HG03095 (cell line): Measurements from ENCODE around the gene IFT25.

ENCODE experiments used
- ATAC-seq: cut with Tn5 transposase; IDR thresholded peaks from one replicate; pipeline ENCODE4 v1.9.1; 2021; ENCODE audit warnings: moderate library complexity; ENCODE audit not compliant: unreplicated experiment

Gene IFT25

DNA sequence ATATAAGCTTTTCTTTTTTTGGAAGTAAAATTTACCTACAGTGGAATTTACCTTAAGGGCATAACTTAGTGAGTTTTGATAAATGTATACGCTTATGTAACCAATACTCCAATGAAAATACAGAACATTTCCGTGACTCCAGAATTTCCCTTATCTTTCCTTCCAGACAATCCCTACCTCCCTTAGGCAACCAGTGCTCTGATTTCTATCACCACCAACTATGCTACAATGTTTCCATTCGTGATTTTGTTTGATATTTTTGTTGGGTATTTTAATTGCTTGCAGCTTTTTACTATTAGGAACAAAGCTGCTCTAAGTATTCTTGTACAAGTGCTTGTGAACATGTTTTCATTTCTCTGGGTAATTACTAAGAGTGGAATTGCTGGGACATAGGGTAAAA is 14.6 kb downstream of the IFT25 start:
- ATAC-seq, result no peak

DNA sequence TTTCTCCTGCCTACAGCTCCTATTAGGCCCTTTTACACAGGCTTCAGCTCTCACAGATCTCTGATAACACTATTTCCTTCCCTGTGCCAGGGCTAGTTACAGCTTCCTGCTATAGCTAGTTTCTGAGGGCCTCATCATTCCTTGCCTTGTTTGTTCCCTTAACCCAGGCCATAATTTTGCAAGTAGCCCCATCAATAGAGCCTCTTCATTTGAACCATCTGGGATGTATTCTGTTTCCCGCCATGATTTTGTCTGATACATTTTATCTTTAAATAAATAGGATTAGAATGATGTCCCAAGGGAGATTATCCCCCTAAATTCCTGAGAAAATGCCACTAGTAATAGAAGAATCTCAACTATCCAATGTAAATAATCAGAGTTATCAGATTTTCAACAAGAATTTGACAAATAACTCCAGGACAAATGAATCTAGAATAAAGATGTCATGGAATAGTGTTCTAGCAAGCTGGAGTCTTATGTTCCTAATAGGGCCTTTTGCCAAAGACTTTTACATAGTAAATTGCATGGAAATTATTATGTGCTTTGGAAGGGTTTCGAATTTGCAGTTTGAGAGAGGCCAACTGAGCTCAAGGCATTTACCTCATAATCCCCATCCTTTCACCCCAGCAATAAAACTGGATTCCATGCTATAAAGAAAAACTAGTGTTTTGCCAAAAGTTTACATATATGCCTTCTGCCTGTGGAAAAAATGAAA is 16.1 kb downstream of the IFT25 start:
- ATAC-seq, result no peak

DNA sequence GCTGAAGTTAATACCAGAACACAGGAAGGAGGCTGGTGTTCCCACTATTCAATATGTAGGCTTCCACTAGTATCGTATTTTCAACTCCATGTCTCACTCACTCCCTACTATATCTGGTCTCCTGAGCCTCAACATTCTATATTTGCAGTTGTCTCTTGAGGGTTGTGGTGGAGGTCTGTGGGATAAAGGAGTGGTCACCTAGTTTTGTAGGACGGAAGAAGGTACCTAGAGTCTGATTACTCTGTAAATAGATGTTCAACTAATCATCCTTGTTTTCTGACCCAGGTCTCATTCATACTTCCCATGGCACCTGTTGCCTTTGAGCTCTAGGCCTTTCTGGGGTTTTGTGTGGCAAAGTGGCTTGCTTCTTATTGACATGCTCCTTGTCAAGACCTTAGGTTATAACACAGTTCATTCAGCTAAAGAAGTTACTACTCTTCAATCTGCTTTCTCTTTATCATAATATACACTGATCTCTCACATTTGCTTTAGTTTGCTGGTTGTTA is 18.1 kb downstream of the IFT25 start:
- ATAC-seq, result no peak

DNA sequence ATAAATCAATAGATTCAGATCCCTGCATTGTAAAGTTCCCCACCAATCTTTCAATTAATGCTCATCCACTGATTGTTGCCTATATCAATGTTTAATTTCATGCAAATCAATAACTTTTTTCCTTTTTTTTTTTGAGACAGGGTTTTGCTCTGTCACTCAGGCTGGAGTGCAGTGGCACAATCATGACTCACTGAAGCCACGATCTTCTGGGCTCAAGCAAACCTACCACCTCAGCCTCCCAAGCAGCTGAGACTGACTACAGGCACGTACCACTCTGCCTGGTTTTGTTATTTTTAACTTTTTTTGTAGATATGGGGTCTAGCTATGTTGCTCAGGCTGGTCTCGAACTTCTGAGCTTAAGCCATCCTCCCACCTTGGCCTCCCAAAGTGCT is 25.8 kb downstream of the IFT25 start:
- ATAC-seq, result no peak

DNA sequence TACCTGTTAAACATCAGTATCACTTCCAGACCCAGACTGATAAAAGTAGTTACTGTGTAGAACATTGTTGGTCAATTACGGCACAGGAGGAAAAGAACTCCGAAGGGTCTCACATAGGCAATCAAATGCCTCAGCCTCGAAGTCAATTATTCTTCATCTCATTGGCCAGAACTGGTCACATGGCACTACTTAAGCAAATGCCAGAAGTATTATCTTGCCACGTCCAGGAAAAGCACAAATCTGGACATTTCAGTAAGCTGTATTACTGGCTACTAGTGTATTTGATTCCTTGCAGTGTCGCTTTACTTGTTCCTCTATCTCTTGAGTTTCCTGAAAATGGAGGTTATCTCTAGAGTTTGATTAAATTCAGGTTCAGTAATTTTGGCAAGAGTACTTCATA is 27.2 kb downstream of the IFT25 start:
- ATAC-seq, result no peak

DNA sequence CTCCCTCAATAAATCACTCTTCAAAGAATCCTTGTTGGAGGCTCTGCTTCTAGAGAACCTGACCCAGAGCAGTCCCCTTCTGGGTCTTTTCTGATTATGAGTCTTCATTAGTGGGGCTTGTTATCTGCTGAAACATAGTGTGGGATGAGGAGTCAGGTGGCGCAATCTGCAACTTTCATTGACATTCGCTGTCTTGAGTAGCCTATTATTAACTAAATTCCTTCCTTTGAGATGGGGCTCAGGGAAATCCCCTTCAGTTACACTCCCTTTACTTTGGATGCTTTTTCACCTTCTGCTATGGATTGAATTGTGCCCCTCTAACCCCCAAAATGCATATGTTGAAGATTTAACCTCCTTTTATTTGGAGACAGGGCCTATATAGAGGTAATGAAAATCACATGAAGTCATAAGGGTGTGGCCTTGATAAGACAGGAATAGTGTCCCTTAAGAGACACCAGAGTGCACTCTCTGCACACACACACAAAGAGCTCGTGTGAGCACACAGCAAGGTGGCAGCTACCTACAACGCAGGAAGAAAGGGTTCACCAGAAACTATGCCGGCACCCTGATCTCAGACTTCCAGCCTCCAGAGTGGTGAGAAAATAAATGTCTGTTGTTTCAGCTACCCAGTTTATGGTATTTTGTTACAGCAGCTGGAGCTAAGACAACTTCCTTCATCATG is 32.0 kb downstream of the IFT25 start:
- ATAC-seq, result no peak

DNA sequence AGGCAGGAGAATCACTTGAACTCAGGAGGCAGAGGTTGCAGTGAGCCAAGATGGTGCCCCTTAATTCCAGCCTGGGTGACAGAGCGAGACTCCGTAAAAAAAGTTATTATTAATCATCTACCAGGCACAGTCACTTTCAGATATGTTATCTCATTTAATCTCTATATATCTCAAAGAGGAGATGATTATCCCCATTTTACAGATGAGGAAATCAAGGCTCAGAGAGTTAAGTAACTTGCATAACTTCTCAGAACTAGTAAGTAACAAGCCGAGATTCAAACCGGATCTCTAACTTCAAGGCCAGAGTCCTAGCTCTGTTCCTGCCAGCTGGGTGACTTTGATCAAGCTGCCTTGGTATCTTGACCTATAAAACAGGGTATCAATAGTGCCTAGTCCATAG is 34.1 kb downstream of the IFT25 start:
- ATAC-seq, result no peak

DNA sequence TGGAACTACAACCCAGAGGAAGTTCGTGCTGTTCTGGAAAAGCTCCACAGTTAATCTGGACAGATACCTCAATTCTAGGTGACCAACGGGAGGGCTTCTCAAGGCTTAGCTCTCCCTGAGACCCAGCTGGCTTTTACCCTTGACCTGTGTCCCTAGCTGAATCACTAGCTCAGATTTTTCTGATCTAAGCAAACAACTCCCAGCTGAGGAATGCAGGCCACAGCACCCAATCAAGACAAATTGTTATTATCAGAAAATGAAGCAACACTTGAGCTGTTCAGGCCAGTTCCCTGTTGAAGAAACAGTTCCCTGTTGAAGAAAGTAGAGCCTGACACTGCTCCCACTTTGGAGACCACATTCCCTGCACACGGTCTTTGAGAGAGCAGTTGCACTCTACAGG is 35.6 kb downstream of the IFT25 start:
- no peak for ATAC-seq

DNA sequence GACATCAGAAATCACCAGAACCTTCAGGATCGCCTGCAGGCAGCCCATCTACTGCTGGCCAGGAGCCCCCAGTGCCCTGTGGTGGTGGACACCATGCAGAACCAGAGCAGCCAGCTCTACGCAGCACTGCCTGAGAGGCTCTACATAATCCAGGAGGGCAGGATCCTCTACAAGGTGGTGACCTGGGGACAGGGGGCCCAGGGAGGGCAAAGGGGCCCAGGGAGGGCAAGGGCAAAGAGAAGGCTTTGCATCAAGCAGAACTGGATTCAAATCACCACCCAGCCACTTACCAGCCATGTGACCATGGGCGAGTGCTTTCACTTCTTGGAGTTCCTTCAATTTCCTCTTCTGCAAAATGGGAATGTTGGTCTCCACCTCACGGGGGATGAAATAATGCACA is 39.4 kb downstream of the IFT25 start:
- ATAC-seq, result no peak

DNA sequence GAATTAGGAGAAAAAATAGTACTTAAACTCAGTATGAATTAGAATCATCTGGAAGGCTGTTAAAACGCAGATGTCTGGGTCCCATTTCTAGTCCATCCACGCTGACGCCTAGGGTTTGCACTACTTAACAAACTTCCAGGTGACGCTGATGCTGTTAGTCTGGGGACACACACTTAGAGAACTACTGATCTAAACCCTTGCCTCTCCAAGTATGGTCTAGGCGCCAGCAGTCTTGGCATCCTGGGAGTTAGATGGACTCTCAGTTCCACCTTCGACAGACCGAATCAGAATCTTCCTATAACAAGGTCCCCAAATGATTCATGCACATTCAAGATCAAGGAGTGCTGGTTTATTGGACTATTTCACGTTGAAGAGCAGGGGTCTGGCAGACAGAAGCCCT is 40.0 kb downstream of the IFT25 start:
- ATAC-seq, result no peak

DNA sequence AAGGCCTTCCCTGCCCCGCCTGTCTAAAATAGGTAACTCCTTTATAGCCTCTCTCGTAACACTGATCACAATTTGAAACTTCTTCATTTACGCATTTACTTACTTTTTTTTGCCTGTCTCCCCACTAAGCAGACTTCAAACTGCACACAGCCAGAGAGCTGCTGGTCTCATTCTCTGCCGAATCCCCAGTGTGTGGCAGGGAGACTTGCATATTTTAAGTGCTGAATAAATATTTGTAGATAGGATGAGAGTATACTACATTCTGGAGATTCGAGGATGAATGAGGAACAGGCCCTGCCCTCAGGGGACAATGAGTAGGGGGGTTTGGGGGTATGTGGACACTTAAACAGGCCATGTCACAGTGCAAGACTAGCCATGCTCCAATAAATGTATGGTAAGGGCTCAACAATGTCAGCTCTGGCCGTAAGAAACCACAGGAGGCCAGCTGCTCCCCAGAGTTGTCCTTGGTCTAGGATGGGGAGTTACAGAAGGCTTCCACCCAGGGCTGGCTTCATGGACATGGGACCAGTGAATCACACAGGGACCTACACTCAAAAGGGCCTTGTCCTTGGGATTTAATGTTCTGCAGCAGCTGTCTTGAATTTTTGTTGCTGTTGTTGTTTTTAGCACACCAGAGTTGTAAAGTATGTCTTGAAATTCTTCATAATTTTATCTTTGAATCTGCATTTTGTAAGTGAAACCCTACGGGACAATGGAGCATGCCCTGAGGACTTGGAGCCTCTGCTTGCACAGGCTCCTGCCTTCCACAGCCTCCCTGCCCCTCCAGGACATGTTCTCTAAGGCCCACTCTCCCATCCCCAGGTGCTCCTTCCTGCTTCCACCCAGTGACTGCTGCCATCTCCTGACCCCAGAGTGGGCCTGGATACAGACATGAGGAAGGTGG is 43.0 kb downstream of the IFT25 start:
- ATAC-seq, result no peak

DNA sequence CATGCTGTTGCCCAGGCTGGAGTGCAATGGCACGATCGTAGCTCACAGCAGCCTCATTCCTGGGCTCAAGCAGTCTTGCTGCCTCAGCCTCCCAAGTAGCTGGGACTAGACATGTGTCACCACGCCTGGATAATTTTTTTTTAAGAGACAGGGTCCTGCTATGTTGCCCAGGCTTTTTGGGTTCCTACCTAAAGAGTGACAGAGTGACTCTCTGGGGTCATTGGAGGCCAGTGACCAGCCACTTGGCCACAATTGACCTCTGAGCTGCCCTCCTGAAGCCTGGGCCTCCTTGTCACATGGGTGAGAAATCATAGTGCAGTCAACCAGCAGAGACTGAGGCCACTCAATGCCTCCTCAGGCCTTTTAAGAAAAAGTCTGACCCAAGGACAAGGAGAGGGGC is 45.8 kb downstream of the IFT25 start:
- no peak for ATAC-seq

DNA sequence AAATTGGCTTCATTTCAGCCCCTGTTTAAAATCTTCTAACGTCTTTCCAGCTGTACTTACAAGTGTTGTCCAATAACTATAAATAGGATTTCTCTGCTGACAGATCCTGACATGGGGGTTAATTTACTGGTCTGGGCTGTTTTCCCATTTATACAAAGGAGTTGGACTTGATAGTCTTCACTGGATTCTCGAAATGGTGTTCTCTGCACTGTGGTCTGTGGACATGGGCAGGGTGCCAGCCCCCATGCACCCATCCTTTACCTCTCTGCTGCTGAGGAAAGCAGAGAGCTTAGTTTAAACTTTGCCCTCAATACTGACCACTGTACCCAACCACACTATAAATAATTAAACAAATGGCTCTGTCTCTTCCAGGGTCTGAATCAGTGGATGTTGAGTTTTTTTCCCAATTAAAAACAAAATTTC is 46.3 kb downstream of the IFT25 start:
- no peak for ATAC-seq

DNA sequence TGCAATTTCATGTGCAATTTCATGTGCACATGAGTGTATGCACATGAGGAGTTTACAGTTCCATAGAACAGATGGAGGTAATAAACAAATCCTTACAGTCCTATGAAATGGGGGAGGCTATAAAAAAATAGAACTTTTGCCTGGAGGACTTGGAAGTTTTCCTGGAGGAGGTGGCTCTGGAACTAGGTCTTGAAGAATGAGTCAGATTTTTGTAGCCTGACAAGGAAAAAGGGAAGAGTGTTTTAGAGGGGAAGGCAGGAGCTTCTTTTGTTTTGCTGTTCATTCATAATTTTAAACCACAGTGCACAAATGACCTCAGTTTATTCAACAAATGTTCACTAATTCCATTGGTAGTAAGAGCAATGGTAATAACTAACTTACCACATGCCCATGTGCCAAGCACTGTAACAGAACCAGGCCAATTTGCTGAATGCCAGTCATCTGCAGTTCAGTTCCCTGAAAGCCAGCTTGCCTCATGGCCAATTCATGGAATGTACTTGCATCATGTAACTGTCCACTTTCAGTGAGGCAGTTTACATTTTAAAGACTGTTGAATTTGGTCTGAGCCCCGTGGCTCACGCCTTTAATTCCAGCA is 48.8 kb downstream of the IFT25 start:
- ATAC-seq, result no peak

DNA sequence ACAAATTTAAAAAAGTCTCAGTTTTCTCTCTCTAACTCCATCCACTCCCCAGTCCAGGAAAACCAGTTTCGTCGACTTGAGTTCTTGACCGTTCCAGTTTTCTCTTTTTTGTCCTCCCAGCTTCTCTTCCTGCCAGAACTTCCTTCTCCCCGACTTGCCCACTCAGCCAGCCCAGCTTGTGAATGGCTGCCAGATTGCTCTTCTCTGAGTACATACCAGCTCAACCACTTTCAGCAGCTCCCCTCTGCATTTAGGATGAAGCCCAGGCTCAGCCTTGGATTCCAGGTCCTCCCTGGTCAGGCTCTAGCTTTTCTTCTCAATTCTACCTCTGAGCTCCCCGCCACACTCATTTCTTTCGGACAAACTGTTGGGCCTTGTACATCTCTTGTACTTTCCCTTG is 50.1 kb downstream of the IFT25 start:
- no peak for ATAC-seq

DNA sequence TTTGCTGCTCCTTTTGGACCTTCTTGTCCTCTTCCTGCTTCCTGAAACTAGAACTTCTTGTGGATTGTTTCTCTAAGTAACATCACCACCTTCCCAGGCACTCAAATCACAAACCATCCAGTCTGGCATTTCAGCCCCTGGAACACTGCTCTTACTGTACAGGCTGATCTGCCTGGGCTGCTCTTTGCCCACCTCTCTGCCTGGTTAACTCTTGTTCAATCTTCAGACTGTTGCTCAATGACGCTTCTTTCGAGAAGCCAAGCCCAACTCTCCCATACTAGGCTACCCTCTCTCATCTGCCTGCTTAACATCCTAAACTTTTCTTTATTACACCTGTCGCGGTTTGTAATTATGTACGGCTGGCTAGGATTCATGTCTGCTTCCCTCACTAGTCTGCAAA is 50.9 kb downstream of the IFT25 start:
- no peak for ATAC-seq

DNA sequence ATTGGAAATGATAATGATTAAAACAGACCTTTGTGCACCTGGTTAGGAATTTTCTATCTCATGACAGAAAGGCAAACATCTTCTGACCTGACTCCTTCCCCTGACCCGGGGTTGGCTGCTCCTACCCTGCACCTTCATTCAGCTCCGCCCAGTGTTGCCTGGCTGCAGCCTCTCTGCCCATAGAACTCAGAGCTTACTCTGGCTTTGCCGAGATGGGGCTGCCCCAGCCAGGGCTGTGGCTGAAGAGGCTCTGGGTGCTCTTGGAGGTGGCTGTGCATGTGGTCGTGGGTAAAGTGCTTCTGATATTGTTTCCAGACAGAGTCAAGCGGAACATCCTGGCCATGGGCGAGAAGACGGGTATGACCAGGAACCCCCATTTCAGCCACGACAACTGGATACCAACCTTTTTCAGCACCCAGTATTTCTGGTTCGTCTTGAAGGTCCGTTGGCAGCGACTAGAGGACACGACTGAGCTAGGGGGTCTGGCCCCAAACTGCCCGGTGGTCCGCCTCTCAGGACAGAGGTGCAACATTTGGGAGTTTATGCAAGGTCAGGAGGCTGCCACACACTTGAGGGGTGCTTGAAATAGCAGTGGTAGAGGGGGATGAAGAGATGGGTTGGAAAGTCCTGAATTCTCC is 51.4 kb downstream of the IFT25 start, which contains the start of gene DIO1:
TSS of gene DIO1 (plus strand) at position 189 of the 638 bp plus-strand sequence. CDS start at position 213, 24 bp downstream.
- ATAC-seq, result no peak

DNA sequence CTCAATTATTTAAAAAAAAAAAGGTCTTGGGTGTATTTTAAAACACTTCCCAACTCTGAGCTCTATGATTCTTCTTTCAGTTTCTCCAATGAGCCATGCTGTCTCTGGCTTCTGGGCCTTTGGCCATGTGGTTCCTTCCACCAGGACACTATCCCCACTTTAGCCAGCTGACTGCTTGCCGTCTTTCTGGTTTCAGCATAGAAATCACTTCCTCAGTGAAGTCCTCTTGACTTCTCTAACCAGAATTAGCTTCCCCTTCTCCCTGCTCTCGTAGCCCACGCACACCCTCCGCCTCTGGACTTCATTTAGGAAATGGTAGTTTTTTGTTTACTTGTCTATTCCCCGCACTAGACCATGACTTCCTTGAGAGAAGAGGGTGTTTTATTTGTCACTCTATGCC is 52.6 kb downstream of the IFT25 start:
- ATAC-seq, result no peak

DNA sequence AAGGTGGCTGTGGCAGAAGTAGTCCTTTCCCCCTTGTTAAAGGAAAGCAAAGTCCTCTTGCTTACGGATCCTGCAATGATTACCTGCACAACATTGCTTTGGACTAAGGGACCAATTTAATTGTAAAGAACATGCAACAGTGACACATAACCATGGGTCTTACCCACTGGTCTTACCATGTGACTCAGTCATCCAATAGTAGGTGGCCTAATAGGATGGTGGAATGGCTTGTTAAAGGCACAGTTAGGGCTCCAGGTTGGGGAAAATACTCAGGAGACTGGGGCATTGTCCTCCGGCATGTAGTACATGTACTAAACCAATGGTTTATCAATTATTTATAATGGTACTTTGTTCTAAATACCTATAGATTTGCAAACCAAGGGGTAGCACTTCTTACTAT is 53.8 kb downstream of the IFT25 start:
- ATAC-seq, result no peak

DNA sequence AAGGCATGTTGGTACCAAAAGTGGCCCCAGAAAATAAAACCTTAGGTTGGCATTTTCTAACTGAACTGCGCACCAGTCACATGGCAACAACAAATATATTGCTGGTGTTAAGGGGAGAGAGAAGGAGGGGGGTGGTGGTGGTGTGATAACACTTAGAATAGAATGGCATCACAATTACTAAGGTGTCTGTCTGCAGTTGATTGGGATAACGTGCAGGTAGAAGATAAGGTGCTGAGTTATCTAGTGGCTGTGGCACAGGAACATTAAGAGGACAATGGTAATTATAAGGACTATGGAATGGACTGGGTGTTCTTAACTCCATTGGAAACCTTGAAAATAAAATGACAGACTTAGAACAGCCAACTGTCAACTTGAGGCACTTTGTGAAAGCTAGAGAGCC is 54.5 kb downstream of the IFT25 start:
- no peak for ATAC-seq

DNA sequence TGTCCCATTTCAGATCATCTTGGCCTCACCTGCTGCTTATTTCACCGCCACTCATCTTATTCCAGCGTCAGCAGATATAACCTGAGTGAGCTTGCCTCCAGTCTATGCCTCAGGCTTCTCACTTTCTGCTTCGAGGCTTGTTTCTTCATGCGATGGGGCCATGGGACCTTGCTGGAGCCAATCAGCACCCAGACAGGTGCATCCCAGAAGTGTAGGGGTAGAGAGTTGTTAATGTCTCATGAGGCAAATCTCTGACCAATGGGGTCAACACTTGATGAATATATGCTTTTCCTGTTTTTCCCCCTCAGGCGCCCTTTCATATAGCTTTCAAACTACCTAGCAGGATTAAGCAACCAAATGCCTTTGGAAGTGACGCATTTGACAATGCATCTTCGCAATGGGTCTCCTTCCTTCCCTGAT is 55.0 kb downstream of the IFT25 start:
- ATAC-seq, result no peak
